GM19438 (cell line): ENCODE results near the gene GMPS.
"Not testable (repeated sequence)": the region's sequence is repeated elsewhere in the genome, so short reads cannot be mapped to it uniquely, and the experiment has no call there.

Experiments used
- ATAC-seq: cut with Tn5 transposase; IDR thresholded peaks from one replicate; pipeline ENCODE4 v1.9.1; 2021; ENCODE audit warnings: low read depth; ENCODE audit not compliant: unreplicated experiment

The GMPS gene

GRCh38 chr3:155870133-155870944 is at the start of gene GMPS:
TSS of gene GMPS (plus strand) at chr3:155870650. CDS start at chr3:155870871, 221 bp downstream.
- ATAC-seq, result peak; percentile 84

DNA sequence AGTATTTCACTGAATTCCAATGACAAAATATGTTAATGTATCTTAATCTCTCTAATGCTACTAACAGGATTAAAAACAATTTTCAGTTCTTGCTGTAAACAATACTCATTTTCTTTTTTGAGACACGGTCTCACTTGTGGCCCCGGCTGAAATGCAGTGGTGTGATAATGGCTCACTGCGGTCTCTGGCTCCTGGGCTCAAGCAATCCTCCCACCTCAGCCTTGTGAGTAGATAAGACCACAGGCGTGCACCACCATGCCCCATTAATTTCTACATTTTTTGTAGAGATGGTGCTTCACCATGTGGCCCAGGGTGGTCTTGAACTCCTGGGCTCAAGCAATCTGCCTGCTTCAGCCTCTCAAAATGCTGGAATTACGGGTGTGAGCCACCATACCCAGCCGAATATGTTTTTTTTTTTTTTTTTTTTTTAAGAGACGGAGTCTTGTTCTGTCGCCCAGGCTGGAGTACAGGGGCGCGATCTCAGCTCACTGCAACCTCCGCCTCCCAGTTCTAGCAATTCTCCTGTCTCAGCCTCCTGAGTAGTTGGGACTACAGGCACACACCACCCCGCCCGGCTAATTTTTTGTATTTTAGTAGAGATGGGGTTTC is 41.9 kb upstream of the GMPS start:
- ATAC-seq, result not testable (repeated sequence)

- ATAC-seq, result no peak
Observed at GRCh38 chr3:155835341-155836071, 34.9 kb upstream of the GMPS start.

- ATAC-seq, result no peak
Observed at GRCh38 chr3:155843569-155843968, 26.9 kb upstream of the GMPS start.

GRCh38 chr3:155846119-155846518 is 24.3 kb upstream of the GMPS start:
- ATAC-seq, result no peak

DNA sequence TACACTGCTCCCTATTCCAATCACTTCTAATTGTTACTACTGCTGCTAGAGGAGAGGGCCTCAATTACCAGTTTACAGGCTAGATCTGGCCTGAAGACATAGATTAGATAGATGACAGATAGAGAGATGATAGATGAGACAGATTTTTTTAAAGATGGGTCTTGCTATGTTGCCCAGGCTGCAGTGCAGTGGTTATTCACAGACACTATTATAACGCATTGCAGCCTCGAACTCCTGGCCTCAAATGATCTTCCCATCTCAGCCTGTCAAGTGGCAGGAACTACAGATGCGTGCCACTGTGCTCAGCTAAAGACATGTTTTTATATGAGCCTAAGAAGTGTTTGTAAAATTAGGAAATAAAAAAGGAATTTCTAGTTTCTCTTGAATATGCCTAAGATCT is 22.5 kb upstream of the GMPS start:
- ATAC-seq, result no peak

- ATAC-seq, result not testable (repeated sequence)
Observed at GRCh38 chr3:155849404-155849803, 21.0 kb upstream of the GMPS start.

DNA sequence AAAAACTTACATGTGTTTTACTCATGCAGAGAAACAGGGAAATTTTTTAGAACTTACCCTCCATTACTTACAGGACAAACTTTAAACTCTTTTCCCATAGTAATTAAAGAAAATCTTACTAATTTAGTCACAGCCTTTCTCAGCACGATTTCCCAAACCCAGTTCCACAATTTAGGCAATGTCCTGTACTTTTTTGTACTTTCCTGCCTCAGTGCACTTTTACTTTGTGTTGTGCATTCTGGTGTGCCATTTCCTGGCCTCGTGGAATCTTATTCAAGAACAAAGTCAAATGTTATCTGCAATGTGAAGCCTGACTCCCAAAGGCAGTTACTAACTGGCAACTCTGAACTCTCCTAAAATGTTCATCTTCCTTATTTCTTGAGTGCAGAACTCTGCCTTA is 18.1 kb upstream of the GMPS start:
- ATAC-seq, result no peak

DNA sequence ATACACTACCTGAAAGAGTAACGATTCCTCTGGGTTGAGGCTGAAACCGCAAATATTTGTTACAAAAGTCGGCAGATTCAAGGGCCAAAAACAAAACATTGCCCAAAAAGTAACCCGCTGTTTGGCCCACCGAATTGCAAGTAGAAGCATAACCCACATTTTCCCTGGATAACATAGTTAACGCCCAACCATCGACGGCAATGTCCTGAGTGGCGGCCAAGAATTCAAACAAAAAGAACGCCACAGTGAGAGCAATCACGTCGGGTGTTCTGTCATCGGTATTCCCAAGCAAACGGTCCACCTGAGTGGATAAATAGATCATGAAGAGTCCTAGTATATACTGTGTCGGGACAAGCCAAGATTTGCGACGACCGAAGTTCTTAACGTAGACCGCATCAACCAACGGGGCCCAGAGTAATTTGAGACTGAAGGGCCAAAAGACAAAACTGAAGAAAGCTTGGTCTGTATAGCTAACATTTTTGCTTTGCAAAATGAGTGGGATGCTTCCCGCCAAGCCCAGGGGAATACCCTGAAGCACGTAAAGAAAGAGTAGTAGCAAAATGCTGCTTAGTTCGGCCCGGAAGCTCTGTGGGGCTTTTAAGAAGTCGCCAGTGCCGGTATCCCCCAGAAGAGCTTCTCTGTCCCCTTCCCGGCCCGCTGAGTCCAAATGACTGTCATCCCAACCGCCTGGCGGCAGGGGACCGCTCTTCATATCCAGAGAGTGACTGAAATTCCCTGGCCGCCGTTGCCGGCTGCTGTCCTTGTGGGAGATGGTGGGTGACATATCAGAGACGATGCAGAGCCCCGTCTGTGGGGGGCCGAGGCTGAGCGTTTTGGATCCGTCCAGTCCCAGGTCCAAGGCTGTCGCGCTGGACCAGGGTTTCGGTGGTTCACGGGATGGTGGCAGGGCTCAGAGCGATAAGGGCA is 17.0 kb upstream of the GMPS start:
- ATAC-seq, result peak; percentile 12

DNA sequence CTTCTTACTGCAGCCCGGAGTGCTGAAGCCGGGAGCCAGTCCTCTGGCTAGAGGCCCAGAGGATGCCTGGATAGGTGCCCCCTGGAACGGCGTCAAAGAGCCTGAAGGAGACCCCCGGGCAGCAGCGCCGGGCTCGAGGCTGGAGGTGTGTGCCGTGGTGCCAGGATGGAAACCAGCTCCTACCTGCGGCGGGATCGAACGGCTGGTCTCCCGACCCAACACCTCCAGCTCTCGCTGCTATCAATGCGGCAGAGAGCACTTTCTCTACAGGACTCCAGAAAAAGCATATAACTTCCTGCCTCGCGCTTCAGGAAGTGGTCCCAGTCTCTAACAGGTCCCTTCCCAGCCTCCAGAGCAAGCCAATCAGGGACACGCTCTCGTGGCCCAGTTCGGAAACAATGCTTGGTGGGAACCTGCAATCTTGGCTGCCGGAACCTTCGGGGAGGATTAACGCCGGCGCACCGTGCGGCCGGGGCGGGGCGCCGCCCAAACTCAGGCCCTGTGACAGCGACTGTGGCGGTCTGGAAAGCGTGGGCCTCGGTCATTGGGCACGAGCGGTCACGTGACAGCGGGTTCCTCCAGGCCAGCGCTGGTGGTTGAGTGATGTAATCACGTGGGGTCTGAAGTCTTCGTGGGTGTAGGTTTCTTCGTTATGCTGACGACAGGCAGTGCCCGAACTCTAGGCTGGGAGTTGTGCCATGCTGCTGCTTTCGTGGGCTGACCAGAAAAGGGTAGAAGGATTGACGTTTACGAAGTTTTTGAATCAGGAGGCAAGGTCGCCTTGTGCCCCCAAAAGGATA is 16.1 kb upstream of the GMPS start, which contains the start of gene SLC33A1:
SLC33A1 (minus strand) TSS at position 287 of the 800 bp plus-strand sequence. CDS start 430 bp downstream, outside the sequence.
- ATAC-seq, result peak; percentile 95

DNA sequence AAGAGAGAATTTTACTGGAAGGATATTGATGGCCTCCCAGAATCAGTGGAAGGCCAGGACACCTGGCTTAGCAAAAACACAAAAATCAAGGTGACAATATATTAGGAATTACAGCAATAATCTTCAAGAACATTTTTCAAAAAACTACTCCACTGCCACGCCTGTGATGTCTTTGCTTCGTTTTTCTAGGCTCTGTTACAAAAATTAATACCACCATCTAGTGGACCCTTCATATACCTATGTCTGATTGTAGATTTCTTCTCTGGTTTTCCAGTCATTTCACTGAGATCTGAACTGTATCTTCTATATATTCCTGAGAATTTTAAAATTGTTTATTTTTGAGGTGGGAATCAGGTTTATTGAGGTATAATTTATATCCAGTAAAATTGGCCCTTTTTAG is 10.6 kb upstream of the GMPS start:
- ATAC-seq, result no peak

DNA sequence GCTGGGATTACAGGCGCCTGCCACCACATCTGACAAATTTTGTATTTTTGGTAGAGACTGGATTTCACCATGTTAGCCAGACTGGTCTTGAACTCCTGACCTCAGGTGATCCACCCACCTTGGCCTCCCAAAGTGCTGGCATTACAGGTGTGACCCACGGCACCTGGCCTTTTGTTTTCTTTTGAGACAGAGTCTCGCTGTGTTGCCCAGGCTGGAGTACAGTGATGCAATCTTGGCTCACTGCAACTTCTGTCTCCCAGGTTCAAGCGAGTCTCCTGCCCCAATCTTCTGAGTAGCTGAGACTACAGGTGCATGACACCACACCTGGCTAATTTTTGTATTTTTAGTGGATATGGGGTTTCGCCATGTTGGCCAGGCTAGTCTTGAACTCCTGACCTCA is 10.0 kb upstream of the GMPS start:
- not testable (repeated sequence) for ATAC-seq

DNA sequence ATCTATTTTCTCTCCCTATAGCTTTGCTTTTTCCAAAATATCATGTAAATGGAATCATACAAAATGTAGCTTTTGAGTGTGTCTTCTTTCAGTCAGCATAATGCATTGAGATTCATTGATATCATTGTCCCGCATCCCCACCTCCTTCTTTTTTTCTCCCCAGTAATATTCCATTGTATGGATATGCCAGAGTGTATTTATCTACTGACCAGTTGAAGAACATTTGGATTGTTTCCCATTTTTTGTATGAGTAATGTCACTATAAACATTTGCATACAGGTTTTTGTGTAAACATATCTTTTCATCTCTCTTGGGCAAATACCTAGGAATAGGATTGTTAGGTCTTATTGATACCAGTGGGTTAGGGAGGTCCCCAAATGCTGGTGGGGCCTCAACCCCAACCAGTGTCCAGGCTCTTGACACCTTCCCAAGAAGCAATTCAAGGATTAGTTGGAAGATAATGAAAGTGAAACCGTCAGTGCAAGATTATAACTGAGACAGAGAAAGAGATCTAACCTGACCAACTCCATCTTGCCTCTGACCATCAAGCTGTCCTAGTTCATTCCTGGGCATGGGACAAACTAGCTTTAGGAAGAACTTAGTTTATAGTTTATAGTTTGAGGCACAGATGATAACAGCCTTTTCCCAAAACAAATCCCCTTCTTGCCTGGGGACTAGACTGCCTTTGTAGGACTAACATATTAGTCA is 8.8 kb upstream of the GMPS start:
- ATAC-seq, result no peak

DNA sequence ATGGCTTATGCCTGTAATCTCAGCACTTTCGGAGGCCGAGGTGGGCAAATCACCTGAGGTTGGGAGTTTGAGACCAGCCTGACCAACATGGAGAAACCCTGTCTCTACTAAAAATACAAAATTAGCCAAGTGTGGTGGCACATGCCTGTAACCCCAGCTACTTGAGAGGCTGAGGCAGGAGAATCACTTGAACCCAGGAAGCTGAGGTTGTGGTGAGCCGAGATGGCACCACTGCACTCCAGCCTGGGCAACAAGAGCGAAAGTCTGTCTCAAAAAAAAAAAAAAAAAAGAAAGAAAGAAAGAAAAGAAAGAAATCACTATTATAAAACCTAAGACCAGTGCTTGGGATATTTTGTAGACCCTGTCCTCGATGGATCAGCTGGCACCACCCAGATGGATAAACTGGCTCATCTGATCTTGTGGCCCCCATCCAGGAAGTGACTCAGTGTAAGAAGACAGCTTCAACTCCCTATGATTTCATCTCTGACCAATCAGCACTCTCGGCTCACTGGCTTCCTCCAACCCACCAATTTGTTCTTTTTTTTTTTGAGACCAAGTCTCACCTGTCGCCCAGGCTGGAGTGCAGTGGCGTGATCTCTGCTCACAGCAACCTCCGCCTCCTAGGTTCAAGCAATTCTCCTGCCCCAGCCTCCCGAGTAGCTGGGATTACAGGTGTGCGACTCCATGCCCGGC is 8.0 kb upstream of the GMPS start:
- ATAC-seq, result not testable (repeated sequence)

DNA sequence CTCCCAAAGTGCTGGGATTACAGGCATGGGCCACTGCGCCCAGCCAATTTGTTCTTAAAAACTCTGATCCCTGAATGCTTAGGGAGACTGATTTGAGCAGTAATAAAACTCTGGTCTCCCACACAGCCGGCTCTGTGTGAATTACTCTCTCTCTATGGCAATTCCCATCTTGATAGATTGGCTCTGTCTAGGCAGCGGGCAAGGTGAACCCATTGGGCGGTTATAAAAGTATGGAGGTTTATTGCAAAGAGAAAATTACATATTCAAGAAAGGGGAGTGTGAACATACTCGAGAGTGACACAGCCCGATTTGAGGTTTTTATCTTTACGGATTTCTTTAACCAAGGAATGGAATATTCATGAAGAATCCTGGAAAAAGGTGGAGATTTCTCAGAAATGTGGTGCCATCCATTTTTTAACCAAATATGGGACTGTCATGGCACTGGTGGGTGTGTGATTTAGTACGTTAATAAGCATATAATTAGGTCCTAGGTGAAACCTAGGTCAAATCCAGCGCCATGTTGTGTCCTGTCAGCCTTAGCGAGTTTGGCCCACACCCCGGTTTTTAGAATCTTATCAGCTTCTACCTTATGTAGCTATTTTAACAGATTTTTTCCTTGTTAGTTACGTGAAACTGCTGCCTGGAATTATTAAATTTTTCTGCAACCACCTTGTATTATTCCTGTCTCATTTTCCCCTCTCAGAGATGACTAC is 7.2 kb upstream of the GMPS start:
- ATAC-seq, result no peak

DNA sequence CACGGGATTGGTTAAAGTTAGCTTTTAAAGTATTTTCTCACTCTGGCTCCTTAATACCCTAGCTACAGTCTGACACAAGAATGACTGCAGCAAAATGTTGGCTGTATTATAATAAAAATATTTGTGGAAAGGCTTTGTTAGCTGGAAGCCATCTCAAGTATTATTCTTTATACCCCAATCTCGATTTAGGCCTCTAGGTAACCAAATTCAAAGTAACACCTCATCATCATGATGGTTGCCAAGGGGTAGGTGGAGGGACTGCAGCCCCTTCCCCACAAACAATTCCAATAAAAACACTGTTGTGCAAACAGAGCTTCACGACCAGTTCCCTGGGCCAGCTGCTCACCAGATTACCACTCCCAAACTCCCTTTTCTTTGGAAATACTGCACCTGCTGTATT is 759 bp upstream of the GMPS start:
- ATAC-seq, result no peak

- ATAC-seq, result peak; percentile 32
Observed at GRCh38 chr3:155870945-155871745, 695 bp downstream of the GMPS start.
